IMR-90 (cell line): ENCODE measurements around the gene COL4A2. TPM values are rescaled to one million over a fixed set of nuclear protein-coding genes. Genes with fewer than 3 reads are reported as not detected.

Source experiments
- ATAC-seq: fragments of 200-7000 bp; cut with Tn5 transposase; 2 replicates; pipeline ENCODE4 v1.9.1; 2020; ENCODE audit warnings: low read depth, mild to moderate bottlenecking, moderate library complexity
- BruUV-seq: library from RNA; stranded (reverse); fragments of 400-500 nt; replicated peaks from 2 replicates; lab custom pipeline; 2021; lab: Mats Ljungman, UMichigan
- CTCF ChIA-PET: fragments of 300-600 bp; formaldehyde crosslinking; extraction: SDS; loops from one replicate; lab custom pipeline; 2021; ENCODE audit warnings: antibody characterized with exemption; lab: Yijun Ruan, JAX
- POLR2A ChIA-PET: fragments of 300-600 bp; sonication (Branson Sonifier 250); formaldehyde crosslinking; loops from one replicate; lab custom pipeline; 2022; ENCODE audit warnings: antibody characterized with exemption; ENCODE audit not compliant: unreplicated experiment; lab: Charles Lee
- DNase-seq: peaks from one replicate; pipeline ENCODE4 v3.0.0; 2013
- H2AFZ ChIP-seq: replicated peaks from 2 replicates; pipeline ENCODE3; 2013; ENCODE audit warnings: low read length, mild to moderate bottlenecking; ENCODE audit not compliant: poor library complexity
- H2AK5ac ChIP-seq: 2 replicates; pipeline ENCODE4 v1.6.1; 2013; ENCODE audit warnings: low read depth, low read length, inconsistent platforms
- H2AK9ac ChIP-seq: replicated peaks from 2 replicates; pipeline ENCODE3; 2013; ENCODE audit warnings: mild to moderate bottlenecking, low read depth, low read length, moderate library complexity; ENCODE audit not compliant: poor library complexity
- H2BK120ac ChIP-seq: 2 replicates; pipeline ENCODE4 v1.6.1; 2013; ENCODE audit warnings: low read depth, low read length, inconsistent platforms
- H2BK15ac ChIP-seq: 3 replicates; pipeline ENCODE4 v1.6.1; 2013; ENCODE audit warnings: low read depth, low read length, inconsistent platforms
- H2BK20ac ChIP-seq: 2 replicates; pipeline ENCODE4 v1.6.1; 2013; ENCODE audit warnings: low read depth, mild to moderate bottlenecking, inconsistent platforms, low read length, moderate library complexity
- H2BK5ac ChIP-seq: 2 replicates; pipeline ENCODE4 v1.6.1; 2013; ENCODE audit warnings: mild to moderate bottlenecking, low read depth, low read length, inconsistent platforms; ENCODE audit not compliant: poor library complexity, severe bottlenecking
- H3K14ac ChIP-seq: replicated peaks from 2 replicates; pipeline ENCODE4 v1.6.1; 2013; ENCODE audit warnings: low read depth, low read length, inconsistent platforms
- H3K18ac ChIP-seq: 2 replicates; pipeline ENCODE4 v1.6.1; 2013; ENCODE audit warnings: low read depth, low read length, control low read depth
- H3K23ac ChIP-seq: 2 replicates; pipeline ENCODE4 v1.6.1; 2013; ENCODE audit warnings: low read depth, low read length, inconsistent platforms
- H3K27ac ChIP-seq: 2 replicates; pipeline ENCODE4 v1.5.1; 2013; ENCODE audit warnings: mild to moderate bottlenecking, control low read depth, low read length; ENCODE audit not compliant: insufficient read depth
- H3K27me3 ChIP-seq: 2 replicates; pipeline ENCODE4 v1.6.1; 2013; ENCODE audit warnings: low read length; ENCODE audit not compliant: control insufficient read depth, insufficient read depth
- H3K36me3 ChIP-seq: 2 replicates; pipeline ENCODE4 v1.6.1; 2013; ENCODE audit warnings: low read length, mixed read lengths; ENCODE audit not compliant: control insufficient read depth, insufficient read depth
- H3K4ac ChIP-seq: 2 replicates; pipeline ENCODE4 v1.6.1; 2013; ENCODE audit warnings: low read depth, low read length, inconsistent platforms
- H3K4me1 ChIP-seq: 2 replicates; pipeline ENCODE4 v1.6.1; 2013; ENCODE audit warnings: low read length, mixed read lengths; ENCODE audit not compliant: control insufficient read depth, insufficient read depth
- H3K4me2 ChIP-seq: 2 replicates; pipeline ENCODE4 v1.6.1; 2013; ENCODE audit warnings: low read depth, mild to moderate bottlenecking, control low read depth, low read length, moderate library complexity
- H3K4me3 ChIP-seq: 2 replicates; pipeline ENCODE4 v1.5.1; 2013; ENCODE audit warnings: low read depth, mild to moderate bottlenecking, control low read depth, low read length, moderate library complexity; ENCODE audit not compliant: insufficient read depth
- H3K56ac ChIP-seq: 2 replicates; pipeline ENCODE4 v1.6.1; 2013; ENCODE audit warnings: low read length, inconsistent platforms; ENCODE audit not compliant: insufficient read depth; ENCODE audit errors: extremely low read depth
- H3K79me1 ChIP-seq, 2 experiments: 2 replicates each; pipeline ENCODE4 v1.6.1; 2013; ENCODE audit warnings: low read length in 2 of 2, inconsistent platforms in 1 of 2, low read depth in 1 of 2
- H3K9ac ChIP-seq: 2 replicates; pipeline ENCODE4 v1.6.1; 2013; ENCODE audit warnings: low read depth, low read length, control low read depth
- H3K9me1 ChIP-seq: 2 replicates; pipeline ENCODE4 v1.6.1; 2013; ENCODE audit warnings: low read length, inconsistent platforms; ENCODE audit not compliant: insufficient read depth
- H3K9me3 ChIP-seq: 2 replicates; pipeline ENCODE4 v1.6.1; 2013; ENCODE audit warnings: low read length; ENCODE audit not compliant: control insufficient read depth, insufficient read depth
- H4K20me1 ChIP-seq: 2 replicates; pipeline ENCODE4 v1.6.1; 2013; ENCODE audit warnings: low read length, inconsistent platforms; ENCODE audit not compliant: insufficient read depth
- H4K5ac ChIP-seq: 2 replicates; pipeline ENCODE4 v1.6.1; 2013; ENCODE audit warnings: mild to moderate bottlenecking, low read depth, low read length, control low read depth
- H4K8ac ChIP-seq, 2 experiments: 2 replicates each; pipeline ENCODE4 v1.6.1; 2013; ENCODE audit warnings: low read depth in 2 of 2, low read length in 2 of 2, control low read depth in 1 of 2, inconsistent platforms in 1 of 2
- H4K91ac ChIP-seq: 2 replicates; pipeline ENCODE4 v1.6.1; 2013; ENCODE audit warnings: low read depth, low read length, inconsistent platforms; ENCODE audit not compliant: insufficient read depth
- BHLHE40 ChIP-seq: fragments of 150-350 bp; IDR thresholded peaks from 2 replicates; pipeline ENCODE4 v1.6.1; 2016; ENCODE audit warnings: mild to moderate bottlenecking, low read depth, low read length
- CEBPB ChIP-seq: IDR thresholded peaks from 2 replicates; pipeline ENCODE4 v1.6.1; 2012; ENCODE audit warnings: low read depth, low read length, improper control_type of control experiment
- CHD1 ChIP-seq: IDR thresholded peaks from 2 replicates; pipeline ENCODE4 v1.6.1; 2012; ENCODE audit warnings: low read depth, low read length, improper control_type of control experiment
- CTCF ChIP-seq: conservative IDR thresholded peaks from 2 replicates; pipeline ENCODE4 v1.5.1; 2012; ENCODE audit warnings: mild to moderate bottlenecking, low read depth, low read length, improper control_type of control experiment
- ELK1 ChIP-seq: fragments of 150-350 bp; IDR thresholded peaks from 2 replicates; pipeline ENCODE4 v1.6.1; 2016; ENCODE audit warnings: low read depth, mild to moderate bottlenecking, low read length, moderate library complexity, borderline replicate concordance
- FOS ChIP-seq: fragments of 150-350 bp; IDR thresholded peaks from 2 replicates; pipeline ENCODE4 v1.6.1; 2016; ENCODE audit warnings: low read depth, low read length
- MAFK ChIP-seq: IDR thresholded peaks from 2 replicates; pipeline ENCODE4 v1.6.1; 2012; ENCODE audit warnings: low read depth, low read length, improper control_type of control experiment
- MAZ ChIP-seq: IDR thresholded peaks from 2 replicates; pipeline ENCODE4 v1.6.1; 2012; ENCODE audit warnings: low read depth, mild to moderate bottlenecking, low read length, improper control_type of control experiment, moderate library complexity, borderline replicate concordance
- MXI1 ChIP-seq: IDR thresholded peaks from 2 replicates; pipeline ENCODE4 v1.6.1; 2012; ENCODE audit warnings: low read depth, mild to moderate bottlenecking, low read length, moderate library complexity, borderline replicate concordance
- NFE2L2 ChIP-seq: fragments of 150-350 bp; IDR thresholded peaks from 2 replicates; pipeline ENCODE4 v1.6.1; 2016; ENCODE audit warnings: low read depth, mild to moderate bottlenecking, low read length
- POLR2A ChIP-seq: IDR thresholded peaks from 2 replicates; pipeline ENCODE4 v1.6.1; 2012; ENCODE audit warnings: mild to moderate bottlenecking, low read depth, low read length
- RAD21 ChIP-seq: IDR thresholded peaks from 2 replicates; pipeline ENCODE4 v1.6.1; 2012; ENCODE audit warnings: low read length, improper control_type of control experiment
- RCOR1 ChIP-seq: IDR thresholded peaks from 2 replicates; pipeline ENCODE4 v1.6.1; 2012; ENCODE audit warnings: mild to moderate bottlenecking, low read length, improper control_type of control experiment; ENCODE audit not compliant: insufficient replicate concordance
- RFX5 ChIP-seq: IDR thresholded peaks from 2 replicates; pipeline ENCODE4 v1.8.0; 2012; ENCODE audit warnings: low read depth, mild to moderate bottlenecking, low read length, moderate library complexity
- SMC3 ChIP-seq: fragments of 150-350 bp; IDR thresholded peaks from 2 replicates; pipeline ENCODE4 v1.6.1; 2016; ENCODE audit warnings: low read depth, mild to moderate bottlenecking, antibody characterized with exemption, low read length, moderate library complexity
- WGBS, 2 experiments: methylation state at CpG; one replicate each; pipeline versions ENCODE4 v1.1.5 to v1.1.7; 2013; ENCODE audit warnings: missing lambda C conversion rate in 2 of 2; ENCODE audit not compliant: insufficient read length in 1 of 2; ENCODE audit errors: extremely low coverage in 2 of 2; 5-methylcytosine and 5-hydroxymethylcytosine counted together
- dilution Hi-C: fragments of 300-500 bp; cut with HindIII; formaldehyde crosslinking; loops from one replicate; pipeline ENCODE4 v1.14.3; 2018; ENCODE audit warnings: low sequenced_read_pairs; ENCODE audit not compliant: unreplicated experiment
- in situ Hi-C: fragments of 300-500 bp; cut with MboI; formaldehyde crosslinking; loops from 3 replicates; pipeline ENCODE4 v1.14.3; 2019; ENCODE audit warnings: low sequenced_read_pairs, inconsistent platforms, mixed read lengths
- intact Hi-C: fragments of 100-400 bp; cut with micrococcal nuclease; formaldehyde crosslinking; loops from 2 replicates; pipeline ENCODE4 v1.10.0; 2022
- polyA plus RNA-seq, 3 experiments: library from polyadenylated mRNA; depleted of rRNA; stranded (reverse); fragments of >200 nt; gene quantifications; 2 replicates each; pipeline ENCODE4 v1.2.3, GENCODE V29; 2012; ENCODE audit warnings: low replicate concordance in 1 of 3
- total RNA-seq: library from RNA; depleted of rRNA; stranded (reverse); fragments of >200 nt; gene quantifications from 2 replicates; pipeline ENCODE4 v1.2.3, GENCODE V29; 2012
- TF ChIP-seq, protein P1 (sequence below): fragments of 150-350 bp; IDR thresholded peaks from 2 replicates; pipeline ENCODE4 v1.6.1; 2017; ENCODE audit warnings: mild to moderate bottlenecking, antibody characterized with exemption, low read length, low read depth

The COL4A2 gene
- total and polyA plus RNA-seq, 2 of the 4 experiments (the other 2 are of a cell fraction), result 90.7 to 457 TPM

GRCh38 chr13:110553417-110553816 lies 246.3 kb downstream of the COL4A2 start:
- Histone ChIP-seq H3K18ac (no peak overlapping the region), H2BK120ac (no peak overlapping the region), H2BK5ac (no peak overlapping the region), H3K9me3 (peaks cover 2% of the 10 kb centered on the region; the same call in 1 of the 2 replicates), H2AFZ (no peak overlapping the region), H3K23ac (no peak overlapping the region), H4K8ac (no peak overlapping the region), H3K4ac (no peak overlapping the region), H3K9ac (no peak overlapping the region), H3K14ac (no peak overlapping the region), H4K20me1 (peaks cover 5% of the 10 kb centered on the region; the same call in 1 of the 2 replicates), H2AK5ac (no peak overlapping the region), H3K4me2 (no peak overlapping the region), H3K9me1 (no peaks in the 10 kb centered on the region), H3K4me3 (no peak overlapping the region), H3K27ac (no peak overlapping the region), H4K5ac (no peak overlapping the region), H2BK20ac (no peak overlapping the region), H4K91ac (no peak overlapping the region), H2BK15ac (no peak overlapping the region), H3K4me1 (peaks cover 3% of the 10 kb centered on the region; the same call in 1 of the 2 replicates), H3K36me3 (0 out of 2 replicates have a peak, but pooled peaks cover 2% of the 10 kb centered on the region), H2AK9ac (no peak overlapping the region), H3K27me3 (no peaks in the 10 kb centered on the region), H3K56ac (no peak overlapping the region), H3K79me1 (peaks cover 0 to 4% of the 10 kb centered on the region in 2 experiments; a peak in 2 of 4 replicates)
- ATAC-seq (no peak), DNase-seq (no peak)
- POLR2A ChIA-PET, result no interaction called here
- CTCF ChIA-PET, result no interaction called here
- BruUV-seq, result no TSS peak
- intact Hi-C loops (no loop called here), dilution Hi-C loops (no loop called here), in situ Hi-C loops (no loop called here)
- 93% methylated on average over 2 of the region's 4 CpGs; no CpG with 5 or more reads in 1 of the 2 experiments for WGBS, 2 experiments
- TF ChIP-seq MAZ (no peak), MXI1 (no peak), MAFK (no peak), ELK1 (no peak), RCOR1 (no peak), POLR2A (no peak), RFX5 (no peak), NFE2L2 (no peak), RAD21 (no peak), CTCF (no peak), BHLHE40 (no peak), CHD1 (no peak), SMC3 (no peak), CEBPB (no peak), FOS (no peak)
- TF ChIP-seq, protein P1, sequence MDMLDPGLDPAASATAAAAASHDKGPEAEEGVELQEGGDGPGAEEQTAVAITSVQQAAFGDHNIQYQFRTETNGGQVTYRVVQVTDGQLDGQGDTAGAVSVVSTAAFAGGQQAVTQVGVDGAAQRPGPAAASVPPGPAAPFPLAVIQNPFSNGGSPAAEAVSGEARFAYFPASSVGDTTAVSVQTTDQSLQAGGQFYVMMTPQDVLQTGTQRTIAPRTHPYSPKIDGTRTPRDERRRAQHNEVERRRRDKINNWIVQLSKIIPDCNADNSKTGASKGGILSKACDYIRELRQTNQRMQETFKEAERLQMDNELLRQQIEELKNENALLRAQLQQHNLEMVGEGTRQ, result no peak
